ENCODE results near the gene SAP130. TPM values are rescaled to one million over a fixed set of nuclear protein-coding genes. Genes with fewer than 3 reads are reported as not detected.

The SAP130 gene
- total and polyA plus RNA-seq, 2 of the 8 experiments (the other 6 are each of a cell fraction or from before 2014, with no cell fraction given): 51.4 to 54.3 TPM

DNA sequence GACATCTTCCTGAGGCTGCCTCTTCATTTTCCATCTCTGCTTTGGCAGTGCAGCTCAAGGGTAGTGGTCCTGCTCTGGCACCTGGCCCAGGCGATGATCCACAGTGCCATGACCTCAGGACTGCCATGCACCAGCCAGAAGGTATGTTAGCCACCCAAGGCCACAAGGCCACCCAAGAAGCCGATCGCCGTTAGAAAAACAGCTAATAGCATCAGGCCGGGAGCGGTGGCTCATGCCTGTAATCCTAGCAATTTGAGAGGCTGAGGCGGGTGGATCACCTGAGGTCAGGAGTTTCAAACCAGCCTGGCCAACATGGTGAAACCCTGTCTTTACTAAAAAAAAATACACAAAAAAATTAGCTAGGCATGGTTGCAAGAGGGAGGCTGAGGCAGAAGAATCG is 34.7 kb upstream of the SAP130 start:
- no peak for FAIRE-seq

More for the DNA sequence above, 34.7 kb upstream of the SAP130 start:
- Histone ChIP-seq H4K20me1 (replicated peaks in 1 of 2; ENCODE audit: control insufficient read depth in 1 of 2, insufficient read depth in 2 of 2, low read length in 2 of 2) (no peaks in the 10 kb centered on the region), H2BK5ac (ENCODE audit: low read depth, low read length) (no peak overlapping the region), H3K23ac (ENCODE audit: insufficient read length) (no peak overlapping the region), H2AK5ac (ENCODE audit: low read depth, low read length) (no peak overlapping the region), H3K9me3 (ENCODE audit: insufficient read depth in 2 of 2, low read depth in 1 of 2, low read length in 1 of 2) (no peaks in the 10 kb centered on the region), H4K91ac (replicated peaks; ENCODE audit: insufficient read length, low read length) (no peak overlapping the region), H2BK12ac (ENCODE audit: low read depth, low read length) (no peak overlapping the region), H3K27ac (ENCODE audit: low read depth, low read length) (no peak overlapping the region), H4K8ac (ENCODE audit: extremely low read depth, insufficient read depth, low read length) (no peak overlapping the region), H3K79me1 (ENCODE audit: low read depth, low read length) (no peaks in the 10 kb centered on the region), H2BK120ac (replicated peaks; ENCODE audit: low read depth, low read length) (no peak overlapping the region), H3K79me2 (ENCODE audit: control insufficient read depth in 1 of 2, insufficient read depth in 2 of 2, low read length in 2 of 2) (no peaks in the 10 kb centered on the region), H2BK15ac (ENCODE audit: low read length) (no peak overlapping the region), H3K4me1 (replicated peaks in 1 of 4; ENCODE audit: control insufficient read depth in 3 of 4, insufficient read depth in 4 of 4, low read length in 3 of 4) (no peaks in the 10 kb centered on the region), H3K56ac (replicated peaks; ENCODE audit: insufficient read length, low read depth, low read length) (no peak overlapping the region), H3K27me3 (replicated peaks in 1 of 4; ENCODE audit: control insufficient read depth in 3 of 4, extremely low read depth in 1 of 4, insufficient read depth in 3 of 4, low read length in 3 of 4) (no peaks in the 10 kb centered on the region), H2BK20ac (ENCODE audit: low read length) (no peak overlapping the region), H4K5ac (ENCODE audit: insufficient read length, low read depth, low read length) (no peak overlapping the region), H3K4me2 (ENCODE audit: insufficient read depth in 1 of 2, low read depth in 2 of 2, low read length in 2 of 2) (no peak overlapping the region), H3K18ac (ENCODE audit: extremely low read depth, low read length) (no peak overlapping the region), H3K36me3 (ENCODE audit: control insufficient read depth in 2 of 4, insufficient read depth in 4 of 4, low read length in 3 of 4) (no peaks in the 10 kb centered on the region), H3K9ac (replicated peaks in 1 of 4; ENCODE audit: extremely low read depth in 1 of 4, low read depth in 3 of 4, low read length in 3 of 4) (no peak overlapping the region), H3K4ac (replicated peaks; ENCODE audit: insufficient read length, low read depth, low read length) (no peak overlapping the region), H3K14ac (ENCODE audit: insufficient read length) (no peak overlapping the region), H3K23me2 (ENCODE audit: low read depth, low read length) (no peaks in the 10 kb centered on the region), H3K4me3 (ENCODE audit: extremely low read depth in 1 of 4, insufficient read depth in 2 of 4, low read depth in 3 of 4, low read length in 4 of 4) (no peak overlapping the region), H2AFZ (ENCODE audit: low read length) (no peak overlapping the region)
- DNase-seq (ENCODE audit: low read depth in 1 of 2, low spot score in 2 of 2): no peak
- TF ChIP-seq CBX8 (IDR thresholded peaks at IDR 0.05; ENCODE audit: borderline replicate concordance, low read depth, low read length) (no peak), YY1 (IDR thresholded peaks at IDR 0.05; ENCODE audit: low read depth, low read length) (no peak), RNF2 (IDR thresholded peaks at IDR 0.05; ENCODE audit: borderline replicate concordance, low read depth, low read length, missing control alignments, poor library complexity, severe bottlenecking) (no peak), CBX5 (IDR thresholded peaks at IDR 0.05; ENCODE audit: low read depth, low read length) (no peak), TEAD4 (IDR thresholded peaks at IDR 0.05; ENCODE audit: low read depth, low read length) (no peak)
- TF ChIP-seq, protein P1, sequence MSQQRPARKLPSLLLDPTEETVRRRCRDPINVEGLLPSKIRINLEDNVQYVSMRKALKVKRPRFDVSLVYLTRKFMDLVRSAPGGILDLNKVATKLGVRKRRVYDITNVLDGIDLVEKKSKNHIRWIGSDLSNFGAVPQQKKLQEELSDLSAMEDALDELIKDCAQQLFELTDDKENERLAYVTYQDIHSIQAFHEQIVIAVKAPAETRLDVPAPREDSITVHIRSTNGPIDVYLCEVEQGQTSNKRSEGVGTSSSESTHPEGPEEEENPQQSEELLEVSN (IDR thresholded peaks at IDR 0.05): no peak
- TF ChIP-seq, protein P2, sequence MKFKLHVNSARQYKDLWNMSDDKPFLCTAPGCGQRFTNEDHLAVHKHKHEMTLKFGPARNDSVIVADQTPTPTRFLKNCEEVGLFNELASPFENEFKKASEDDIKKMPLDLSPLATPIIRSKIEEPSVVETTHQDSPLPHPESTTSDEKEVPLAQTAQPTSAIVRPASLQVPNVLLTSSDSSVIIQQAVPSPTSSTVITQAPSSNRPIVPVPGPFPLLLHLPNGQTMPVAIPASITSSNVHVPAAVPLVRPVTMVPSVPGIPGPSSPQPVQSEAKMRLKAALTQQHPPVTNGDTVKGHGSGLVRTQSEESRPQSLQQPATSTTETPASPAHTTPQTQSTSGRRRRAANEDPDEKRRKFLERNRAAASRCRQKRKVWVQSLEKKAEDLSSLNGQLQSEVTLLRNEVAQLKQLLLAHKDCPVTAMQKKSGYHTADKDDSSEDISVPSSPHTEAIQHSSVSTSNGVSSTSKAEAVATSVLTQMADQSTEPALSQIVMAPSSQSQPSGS (IDR thresholded peaks at IDR 0.05; ENCODE audit: low read length): no peak
- POLR2A ChIA-PET (ENCODE audit: partially characterized antibody): no interaction called here
- 81% methylated on average over 8 of the region's 8 CpGs; no CpG with 5 or more reads in 1 of the 2 experiments for WGBS, 2 experiments (ENCODE audit: extremely low coverage in 1 of 2, insufficient coverage in 1 of 2, insufficient read length in 1 of 2, insufficient replicate concordance in 2 of 2, low coverage in 1 of 2, low lambda C conversion rate in 2 of 2, missing lambda C conversion rate in 1 of 2)
- CTCF ChIA-PET (ENCODE audit: partially characterized antibody): interaction anchor here (1.0 to 4.6 kb wide), 16 partner anchors 9 to 308 kb away, joined by 3 to 38 read pairs (median 8); partner anchors contain the start of gene UGGT1

All from H1 (cell line).